Adrenal gland (tissue), 12 donors: Measurements from ENCODE around the gene NDUFA11. TPM values are rescaled to one million over a fixed set of nuclear protein-coding genes. Genes with fewer than 3 reads are reported as not detected.
A peak's percentile ranks its signal among the peaks of the same experiment; 100 is the strongest.

Experiments used
- DNase-seq, 7 donors: peaks; one replicate each; pipeline ENCODE4 v3.0.0-alpha.2; 2019 to 2020
- H3K27ac ChIP-seq, 5 donors: fragments of 200-600 bp; sonication (generic) in 4 of 5; 1 replicate in 3 of 5; 2 replicates in 2 of 5; pipeline versions ENCODE4 v1.5.1 to v1.8.0; 2016 to 2020; ENCODE audit warnings: mild to moderate bottlenecking in 1 of 5
- H3K27me3 ChIP-seq: fragments of 200-600 bp; 2 replicates; pipeline ENCODE4 v1.8.0; 2021
- H3K36me3 ChIP-seq, 2 donors: fragments of 200-600 bp; replicated peaks in 1 of 2; 1 replicate in 1 of 2; 2 replicates in 1 of 2; pipeline versions ENCODE4 v1.5.1 to v1.8.0; 2018 to 2022
- H3K4me1 ChIP-seq, 2 donors: fragments of 200-600 bp; replicated peaks in 1 of 2; 1 replicate in 1 of 2; 2 replicates in 1 of 2; pipeline versions ENCODE4 v1.5.1 to v1.8.0; 2018 to 2021
- H3K4me3 ChIP-seq, 4 donors: fragments of 200-600 bp; sonication (generic) in 3 of 4; one replicate each; pipeline ENCODE4 v1.5.1; 2016 to 2018
- H3K9me3 ChIP-seq, 3 donors: fragments of 200-600 bp; sonication (generic) in 1 of 3; replicated peaks in 1 of 3; 1 replicate in 2 of 3; 2 replicates in 1 of 3; pipeline versions ENCODE4 v1.5.1 to v1.8.0; 2016 to 2021
- CTCF ChIP-seq, 6 experiments: fragments of 450-650 bp in 4 of 6; fragments of 200-600 bp in 2 of 6; sonication (generic) in 1 of 6; IDR thresholded peaks; 1 replicate in 5 of 6; 2 replicates in 1 of 6; pipeline versions ENCODE4 v1.5.1 to v1.8.0; 2016 to 2021; ENCODE audit warnings: antibody characterized with exemption in 6 of 6, mild to moderate bottlenecking in 2 of 6, moderate library complexity in 1 of 6
- POLR2A ChIP-seq, 2 donors: fragments of 450-650 bp; IDR thresholded peaks; one replicate each; pipeline ENCODE4 v1.6.1; 2017; ENCODE audit warnings: antibody characterized with exemption in 2 of 2, mild to moderate bottlenecking in 2 of 2, moderate library complexity in 1 of 2
- WGBS, 4 donors: extraction: QIAGEN DNeasy Blood & Tissue Kit in 2 of 4; methylation state at CpG; one replicate each; pipeline versions ENCODE4 v1.1.5 to v1.1.7; 2013 to 2017; 5-methylcytosine and 5-hydroxymethylcytosine counted together
- intact Hi-C, 2 donors: fragments of 100-400 bp; cut with DNase I; formaldehyde crosslinking; loops; one replicate each; pipeline versions ENCODE4 v1.14.1 to v1.15.0; 2022 to 2023
- polyA plus RNA-seq, 3 donors: library from polyadenylated mRNA; stranded (reverse); fragments of 200-250 nt in 2 of 3; fragments of 350-450 nt in 1 of 3; fragmentation: Illumina TruSeq in 1 of 3; extraction: RNeasy Lipid Tissue Mini Kit (QIAGEN cat#74804) in 1 of 3; gene quantifications; one replicate each; pipeline ENCODE4 v1.2.3, GENCODE V29; 2013 to 2014
- total RNA-seq, 9 donors: library from RNA; depleted of rRNA in 4 of 9; stranded (reverse); fragments of >200 nt in 4 of 9; fragments of 120-200 nt in 1 of 9; fragmentation: NEBNext Ultra II Directional in 1 of 9; extraction: Animal tissue kit (Norgen Biotek cat#: 25700) in 1 of 9; gene quantifications; one replicate each; pipeline versions ENCODE4 v1.1.0 to v1.2.4, GENCODE V29; 2013 to 2023
- donor health status: healthy with polysubstance abuse.
- donor health status: Bipolar disorder and iron deficiency.
- donor health status: DM: yes; HTN: yes; CAD: no.
- donor health status: DM: no; HTN: no; CAD: no.
- donor health status: DM: no; HTN: no; CAD: no.
- donor health status: DM: yes; HTN: yes; CAD: no.

The NDUFA11 gene
- total and polyA plus RNA-seq, 12 donors, result 288 to 856 (median 426) TPM

- intact Hi-C loops, result no loop called here
- Histone ChIP-seq H3K9me3 (no peaks in the 10 kb centered on the region), H3K27ac (peak overlapping the region in 3 of 5 donors; percentile 25 to 80 (median 56)), H3K4me1 (peaks cover 21 to 79% of the 10 kb centered on the region in 2 donors), H3K36me3 (peaks cover 0 to 9% of the 10 kb centered on the region in 2 donors), H3K4me3 (no peak overlapping the region), H3K27me3 (no peaks in the 10 kb centered on the region)
- DNase-seq, result no peak
- TF ChIP-seq CTCF (IDR thresholded peaks at IDR 0.05), result no peak
- TF ChIP-seq POLR2A (IDR thresholded peaks at IDR 0.05), result no peak
- 54 to 61% (median 57%) methylated on average over 11 to 13 of the region's 13 CpGs for WGBS, 4 donors
Measured at GRCh38 chr19:5948752-5949564, 45.4 kb upstream of the NDUFA11 start.

GRCh38 chr19:5947435-5947834 is 43.8 kb upstream of the NDUFA11 start:
- 44 to 74% (median 53%) methylated on average over 8 to 13 of the region's 13 CpGs for WGBS, 4 donors
- peaks cover 5 to 74% of the 10 kb centered on the region in 2 donors for H3K4me1 ChIP-seq
- intact Hi-C loops, result no loop called here
- H3K4me3 ChIP-seq, result no peak overlapping the region
- no peaks in the 10 kb centered on the region for H3K27me3 ChIP-seq
- no peaks in the 10 kb centered on the region for H3K9me3 ChIP-seq
- TF ChIP-seq POLR2A (IDR thresholded peaks at IDR 0.05) (no peak), CTCF (IDR thresholded peaks at IDR 0.05) (no peak)
- peak overlapping the region in 4 of 5 donors; percentile 25 to 80 (median 63) for H3K27ac ChIP-seq
- DNase-seq, result peak; percentile 56 to 85 (median 69)
- H3K36me3 ChIP-seq, result peaks cover 0 to 9% of the 10 kb centered on the region in 2 donors

- intact Hi-C loops, result no loop called here
- TF ChIP-seq CTCF (IDR thresholded peaks at IDR 0.05), result no peak
- Histone ChIP-seq H3K4me3 (no peak overlapping the region), H3K9me3 (no peaks in the 10 kb centered on the region), H3K4me1 (peaks cover 0 to 36% of the 10 kb centered on the region in 2 donors), H3K36me3 (peaks cover 0 to 25% of the 10 kb centered on the region in 2 donors), H3K27ac (peak overlapping the region in 2 of 5 donors; percentile 3 to 33), H3K27me3 (no peaks in the 10 kb centered on the region)
- no peak for DNase-seq
- 54 to 75% (median 66%) methylated on average over 6 to 10 of the region's 10 CpGs for WGBS, 4 donors
Measured at GRCh38 chr19:5943623-5944022, 40.0 kb upstream of the NDUFA11 start.

GRCh38 chr19:5943045-5943444 is 39.5 kb upstream of the NDUFA11 start:
- 66 to 84% (median 74%) methylated on average over 10 of the region's 10 CpGs for WGBS, 4 donors

More at GRCh38 chr19:5943045-5943444, 39.5 kb upstream of the NDUFA11 start:
- no peaks in the 10 kb centered on the region for H3K27me3 ChIP-seq
- TF ChIP-seq CTCF (IDR thresholded peaks at IDR 0.05), result no peak
- no peak for TF ChIP-seq POLR2A (IDR thresholded peaks at IDR 0.05)
- DNase-seq, result no peak
- H3K4me1 ChIP-seq, result peaks cover 0 to 31% of the 10 kb centered on the region in 2 donors
- peaks cover 0 to 25% of the 10 kb centered on the region in 2 donors for H3K36me3 ChIP-seq
- intact Hi-C loops, result no loop called here
- no peak overlapping the region for H3K4me3 ChIP-seq
- H3K27ac ChIP-seq, result peak overlapping the region in 1 of 5 donors; percentile 3
- no peaks in the 10 kb centered on the region for H3K9me3 ChIP-seq
